NCI-H187 (cell line): ENCODE data around the gene HOXC12.

ENCODE experiments used
- DNase-seq, 2 experiments: peaks; one replicate each; lab custom pipeline; 2025; lab: John Stamatoyannopoulos, UW

The HOXC12 gene

GRCh38 chr12:53983950-53984572, 29.4 kb downstream of the HOXC12 start:
- DNase-seq: no peak

- peak; percentile 92 to 98 for DNase-seq
These were observed 30.4 kb downstream of the HOXC12 start, which contains the start of gene HOXC10 for GRCh38 chr12:53984901-53985691. HOXC10 (plus strand) TSS chr12:53985146; CDS start chr12:53985260, 114 bp downstream.

GRCh38 chr12:53985692-53985993, 30.9 kb downstream of the HOXC12 start:
- DNase-seq: peak in 1 of 2 experiments; percentile 77

GRCh38 chr12:53985994-53986685, 31.4 kb downstream of the HOXC12 start:
- DNase-seq: peak in 1 of 2 experiments; percentile 73

GRCh38 chr12:53986686-53987483, 32.2 kb downstream of the HOXC12 start:
- DNase-seq: peak in 1 of 2 experiments; percentile 47

- DNase-seq: peak in 1 of 2 experiments; percentile 28
These were observed 33.1 kb downstream of the HOXC12 start for GRCh38 chr12:53987787-53988230.

- DNase-seq: no peak
These were observed 34.0 kb downstream of the HOXC12 start for GRCh38 chr12:53988541-53989226.

GRCh38 chr12:53989227-53990113, 34.8 kb downstream of the HOXC12 start:
- peak; percentile 39 to 82 for DNase-seq

GRCh38 chr12:53990311-53991076, 35.8 kb downstream of the HOXC12 start:
- peak; percentile 49 to 59 for DNase-seq

- no peak for DNase-seq
These were observed 36.4 kb downstream of the HOXC12 start for GRCh38 chr12:53991077-53991460.

GRCh38 chr12:53992377-53992889, 37.7 kb downstream of the HOXC12 start:
- DNase-seq: peak in 1 of 2 experiments; percentile 58

GRCh38 chr12:53993162-53994008, 38.7 kb downstream of the HOXC12 start:
- DNase-seq: peak in 1 of 2 experiments; percentile 22

GRCh38 chr12:53994009-53994263, 39.2 kb downstream of the HOXC12 start:
- no peak for DNase-seq

GRCh38 chr12:53994264-53995001, 39.7 kb downstream of the HOXC12 start:
- no peak for DNase-seq

GRCh38 chr12:53995002-53995377, 40.3 kb downstream of the HOXC12 start:
- DNase-seq: no peak

GRCh38 chr12:53995378-53996239, 40.9 kb downstream of the HOXC12 start:
- DNase-seq: peak; percentile 60 to 64
